Activated CD4-positive, alpha-beta T cell treated with anti-CD3 and anti-CD28 coated beads, Interleukin-2, amount 10 ng/mL, durations not matched to agents 24 days and 14 days (primary cell): ENCODE measurements around the gene FABP6. TPM values are rescaled to one million over a fixed set of nuclear protein-coding genes. Genes with fewer than 3 reads are reported as not detected.
"Not testable (repeated sequence)": the region's sequence is repeated elsewhere in the genome, so short reads cannot be mapped to it uniquely, and the experiment has no call there.

Source experiments
- DNase-seq: peaks from one replicate; pipeline ENCODE4 v3.0.0; 2022
- H3K27ac Mint-ChIP-seq: one replicate; pipeline ENCODE4 v1.8.0; 2022; ENCODE audit warnings: mild to moderate bottlenecking, mixed read lengths
- H3K27me3 Mint-ChIP-seq: one replicate; pipeline ENCODE4 v1.8.0; 2022; ENCODE audit warnings: mixed read lengths
- H3K36me3 Mint-ChIP-seq: one replicate; pipeline ENCODE4 v1.8.0; 2022; ENCODE audit warnings: low read depth, mild to moderate bottlenecking, mixed read lengths
- H3K4me1 Mint-ChIP-seq: one replicate; pipeline ENCODE4 v1.8.0; 2021; ENCODE audit warnings: mixed read lengths
- H3K4me3 Mint-ChIP-seq: one replicate; pipeline ENCODE4 v1.8.0; 2022; ENCODE audit warnings: mild to moderate bottlenecking, moderate library complexity, mixed read lengths
- H3K9me3 Mint-ChIP-seq: one replicate; pipeline ENCODE4 v1.8.0; 2021; ENCODE audit warnings: mixed read lengths
- intact Hi-C: fragments of 100-400 bp; cut with micrococcal nuclease; formaldehyde crosslinking; loops from one replicate; pipeline ENCODE4 v1.15.1; 2023
- total RNA-seq: library from RNA; stranded (reverse); gene quantifications from 2 replicates; pipeline ENCODE4 v1.2.3, GENCODE V29; 2022

The FABP6 gene
- total RNA-seq, 1 donor from 2014 or later, result not detected

GRCh38 chr5:160237571-160238093, 8.3 kb downstream of the FABP6 start:
- H3K27ac Mint-ChIP-seq, result no peak overlapping the region
- no peaks in the 10 kb centered on the region for H3K36me3 Mint-ChIP-seq
- no peak for DNase-seq
- no peaks in the 10 kb centered on the region for H3K27me3 Mint-ChIP-seq
- intact Hi-C loops, result no loop called here
- no peaks in the 10 kb centered on the region for H3K4me1 Mint-ChIP-seq
- no peaks in the 10 kb centered on the region for H3K9me3 Mint-ChIP-seq
- H3K4me3 Mint-ChIP-seq, result no peak overlapping the region

- no peaks in the 10 kb centered on the region for H3K9me3 Mint-ChIP-seq
- H3K4me3 Mint-ChIP-seq, result no peak overlapping the region
- DNase-seq, result no peak
- no peaks in the 10 kb centered on the region for H3K36me3 Mint-ChIP-seq
- H3K27me3 Mint-ChIP-seq, result no peaks in the 10 kb centered on the region
- H3K27ac Mint-ChIP-seq, result no peak overlapping the region
- intact Hi-C loops, result no loop called here
- no peaks in the 10 kb centered on the region for H3K4me1 Mint-ChIP-seq
These were observed 11.0 kb downstream of the FABP6 start for GRCh38 chr5:160240350-160240749.

- no peaks in the 10 kb centered on the region for H3K27me3 Mint-ChIP-seq
These were observed 12.8 kb downstream of the FABP6 start for GRCh38 chr5:160242145-160242544.

GRCh38 chr5:160245506-160246086, 16.3 kb downstream of the FABP6 start:
- H3K36me3 Mint-ChIP-seq, result no peaks in the 10 kb centered on the region
- H3K4me3 Mint-ChIP-seq, result no peak overlapping the region
- H3K27ac Mint-ChIP-seq, result no peak overlapping the region
- DNase-seq, result no peak
- no peaks in the 10 kb centered on the region for H3K9me3 Mint-ChIP-seq
- H3K4me1 Mint-ChIP-seq, result no peaks in the 10 kb centered on the region
- no peaks in the 10 kb centered on the region for H3K27me3 Mint-ChIP-seq
- intact Hi-C loops, result no loop called here

More at GRCh38 chr5:160242145-160242544, 12.8 kb downstream of the FABP6 start:
- no peak for DNase-seq
- Mint-ChIP-seq H3K27ac (no peak overlapping the region), H3K4me3 (no peak overlapping the region), H3K36me3 (no peaks in the 10 kb centered on the region), H3K4me1 (no peaks in the 10 kb centered on the region), H3K9me3 (no peaks in the 10 kb centered on the region)
- intact Hi-C loops, result no loop called here

- DNase-seq, H3K4me1 Mint-ChIP-seq, H3K9me3 Mint-ChIP-seq, H3K36me3 Mint-ChIP-seq, intact Hi-C loops, H3K27me3 Mint-ChIP-seq, H3K4me3 Mint-ChIP-seq, H3K27ac Mint-ChIP-seq: not testable (repeated sequence)
These were observed 20.3 kb downstream of the FABP6 start for GRCh38 chr5:160249570-160249969.

GRCh38 chr5:160250226-160250625, 20.9 kb downstream of the FABP6 start:
- Mint-ChIP-seq H3K27ac (no peak overlapping the region), H3K4me1 (no peaks in the 10 kb centered on the region), H3K4me3 (no peak overlapping the region), H3K36me3 (no peaks in the 10 kb centered on the region), H3K27me3 (no peaks in the 10 kb centered on the region), H3K9me3 (no peaks in the 10 kb centered on the region)
- intact Hi-C loops, result no loop called here
- no peak for DNase-seq

- Mint-ChIP-seq H3K9me3 (no peaks in the 10 kb centered on the region), H3K27me3 (no peaks in the 10 kb centered on the region), H3K36me3 (no peaks in the 10 kb centered on the region), H3K4me3 (no peak overlapping the region), H3K27ac (no peak overlapping the region), H3K4me1 (no peaks in the 10 kb centered on the region)
- no peak for DNase-seq
- intact Hi-C loops, result no loop called here
These were observed 21.5 kb downstream of the FABP6 start for GRCh38 chr5:160250826-160251225.

- intact Hi-C loops, result no loop called here
- Mint-ChIP-seq H3K36me3 (no peaks in the 10 kb centered on the region), H3K27me3 (no peaks in the 10 kb centered on the region), H3K9me3 (no peaks in the 10 kb centered on the region), H3K4me3 (no peak overlapping the region), H3K4me1 (no peaks in the 10 kb centered on the region), H3K27ac (no peak overlapping the region)
- no peak for DNase-seq
These were observed 22.3 kb downstream of the FABP6 start for GRCh38 chr5:160251406-160252155.

GRCh38 chr5:160252916-160253315, 23.6 kb downstream of the FABP6 start:
- H3K36me3 Mint-ChIP-seq, result no peaks in the 10 kb centered on the region
- H3K4me1 Mint-ChIP-seq, result no peaks in the 10 kb centered on the region
- no peaks in the 10 kb centered on the region for H3K9me3 Mint-ChIP-seq
- H3K27me3 Mint-ChIP-seq, result no peaks in the 10 kb centered on the region
- H3K4me3 Mint-ChIP-seq, result no peak overlapping the region
- DNase-seq, result no peak
- no peak overlapping the region for H3K27ac Mint-ChIP-seq
- intact Hi-C loops, result no loop called here

- no peak for DNase-seq
- Mint-ChIP-seq H3K27ac (no peak overlapping the region), H3K4me3 (no peak overlapping the region), H3K27me3 (no peaks in the 10 kb centered on the region), H3K9me3 (no peaks in the 10 kb centered on the region), H3K4me1 (no peaks in the 10 kb centered on the region), H3K36me3 (no peaks in the 10 kb centered on the region)
- intact Hi-C loops, result no loop called here
These were observed 24.1 kb downstream of the FABP6 start for GRCh38 chr5:160253441-160253840.

- no peaks in the 10 kb centered on the region for H3K36me3 Mint-ChIP-seq
- H3K4me3 Mint-ChIP-seq, result no peak overlapping the region
- H3K27me3 Mint-ChIP-seq, result no peaks in the 10 kb centered on the region
- intact Hi-C loops, result no loop called here
- no peaks in the 10 kb centered on the region for H3K9me3 Mint-ChIP-seq
- H3K27ac Mint-ChIP-seq, result no peak overlapping the region
- H3K4me1 Mint-ChIP-seq, result no peaks in the 10 kb centered on the region
- no peak for DNase-seq
These were observed 25.4 kb downstream of the FABP6 start for GRCh38 chr5:160254706-160255105.

- Mint-ChIP-seq H3K27me3 (no peaks in the 10 kb centered on the region), H3K27ac (no peak overlapping the region), H3K9me3 (no peaks in the 10 kb centered on the region), H3K4me1 (no peaks in the 10 kb centered on the region), H3K36me3 (no peaks in the 10 kb centered on the region), H3K4me3 (no peak overlapping the region)
- DNase-seq, result no peak
- intact Hi-C loops, result no loop called here
These were observed 30.0 kb downstream of the FABP6 start for GRCh38 chr5:160259341-160259740.

GRCh38 chr5:160260006-160260775, 30.9 kb downstream of the FABP6 start:
- Mint-ChIP-seq H3K27me3 (peaks cover 2% of the 10 kb centered on the region), H3K36me3 (no peaks in the 10 kb centered on the region), H3K4me3 (no peak overlapping the region), H3K4me1 (no peaks in the 10 kb centered on the region), H3K27ac (no peak overlapping the region), H3K9me3 (no peaks in the 10 kb centered on the region)
- intact Hi-C loops, result no loop called here
- no peak for DNase-seq
